K562 (cell line): ENCODE results near the gene PTTG1IP. TPM values are rescaled to one million over a fixed set of nuclear protein-coding genes. Genes with fewer than 3 reads are reported as not detected.

Source experiments
- BCL6 ChIP-seq: fragments of 250-450 bp; sonication (Bioruptor Pico); IDR thresholded peaks from 2 replicates; pipeline ENCODE4 v1.4.0; 2020
- CCAR2 ChIP-seq: fragments of 200-400 bp; formaldehyde crosslinking; IDR thresholded peaks from 2 replicates; pipeline ENCODE4 v1.6.1; 2017; ENCODE audit warnings: mild to moderate bottlenecking, low read depth, low read length
- DNMT1 ChIP-seq: fragments of 450-650 bp; IDR thresholded peaks from 2 replicates; pipeline ENCODE4 v1.6.1; 2016; ENCODE audit warnings: antibody characterized with exemption, mild to moderate bottlenecking
- E2F3 ChIP-seq: fragments of 250-450 bp; sonication (Bioruptor Pico); IDR thresholded peaks from 2 replicates; pipeline ENCODE4 v1.4.0; 2020; ENCODE audit warnings: mild to moderate bottlenecking
- ETS1 ChIP-seq: conservative IDR thresholded peaks from 2 replicates; pipeline ENCODE4 v1.6.1; 2011; ENCODE audit warnings: low read depth, mild to moderate bottlenecking, low read length; ENCODE audit not compliant: control insufficient read depth
- FOXJ3 ChIP-seq: sonication (generic); formaldehyde crosslinking; IDR thresholded peaks from 2 replicates; pipeline ENCODE4 v1.4.0; 2020; ENCODE audit warnings: mild to moderate bottlenecking, missing genetic modification reagents
- HDAC2 ChIP-seq: fragments of 450-650 bp; IDR thresholded peaks from 2 replicates; pipeline ENCODE4 v1.6.1; 2016; ENCODE audit warnings: mild to moderate bottlenecking
- HLTF ChIP-seq: fragments of 450-650 bp; IDR thresholded peaks from 2 replicates; pipeline ENCODE4 v1.6.1; 2016
- JUN ChIP-seq, 2 experiments: sonication (generic) in 1 of 2; formaldehyde crosslinking in 1 of 2; IDR thresholded peaks; 2 replicates each; pipeline versions ENCODE4 v1.6.1 to v1.8.0; 2012 to 2022; ENCODE audit warnings: borderline replicate concordance in 2 of 2, mild to moderate bottlenecking in 2 of 2, improper control_type of control experiment in 1 of 2, low read depth in 1 of 2, low read length in 1 of 2, missing genetic modification reagents in 1 of 2
- LEF1 ChIP-seq: fragments of 450-650 bp; IDR thresholded peaks from 2 replicates; pipeline ENCODE4 v1.6.1; 2016; ENCODE audit warnings: mild to moderate bottlenecking
- MXD1 ChIP-seq: fragments of 250-450 bp; sonication (Bioruptor Pico); IDR thresholded peaks from 2 replicates; pipeline ENCODE4 v1.8.0; 2021; ENCODE audit warnings: borderline replicate concordance, mild to moderate bottlenecking, moderate library complexity; ENCODE audit not compliant: poor library complexity, severe bottlenecking
- MYBL2 ChIP-seq, 2 experiments: fragments of 450-650 bp in 1 of 2; sonication (generic) in 1 of 2; formaldehyde crosslinking in 1 of 2; IDR thresholded peaks; 2 replicates each; pipeline versions ENCODE4 v1.6.1 to v1.8.1; 2017 to 2022; ENCODE audit warnings: borderline replicate concordance in 1 of 2, inconsistent platforms in 1 of 2, low read depth in 1 of 2, mild to moderate bottlenecking in 1 of 2, missing genetic modification reagents in 1 of 2, moderate library complexity in 1 of 2
- NONO ChIP-seq, 2 experiments: fragments of 200-400 bp in 1 of 2; fragments of 450-650 bp in 1 of 2; formaldehyde crosslinking in 1 of 2; IDR thresholded peaks; 2 replicates each; pipeline ENCODE4 v1.6.1; 2017; ENCODE audit warnings: low read depth in 2 of 2, mild to moderate bottlenecking in 2 of 2, moderate library complexity in 2 of 2, low read length in 1 of 2
- NR2C1 ChIP-seq, 2 experiments: fragments of 450-650 bp; IDR thresholded peaks; 2 replicates each; pipeline ENCODE4 v1.6.1; 2017; ENCODE audit warnings: mild to moderate bottlenecking in 2 of 2, antibody characterized with exemption in 1 of 2, inconsistent platforms in 1 of 2, missing compliant biosample characterization in 1 of 2, missing genetic modification characterization in 1 of 2
- PHF20 ChIP-seq: fragments of 450-650 bp; IDR thresholded peaks from 2 replicates; pipeline ENCODE4 v1.6.1; 2018; ENCODE audit not compliant: partially characterized antibody
- PHF21A ChIP-seq: fragments of 450-650 bp; IDR thresholded peaks from 2 replicates; pipeline ENCODE4 v1.6.1; 2017; ENCODE audit warnings: low read depth, borderline replicate concordance
- PHF8 ChIP-seq: fragments of 200-600 bp; sonication (generic); IDR thresholded peaks from 2 replicates; pipeline ENCODE4 v1.6.1; 2012; ENCODE audit warnings: mixed run types, mild to moderate bottlenecking, inconsistent platforms, low read length, moderate library complexity, borderline replicate concordance
- POLR2G ChIP-seq: fragments of 200-400 bp; formaldehyde crosslinking; IDR thresholded peaks from 2 replicates; pipeline ENCODE4 v1.6.1; 2017; ENCODE audit warnings: low read depth, mild to moderate bottlenecking, antibody characterized with exemption, low read length, moderate library complexity
- RBM22 ChIP-seq: fragments of 200-400 bp; formaldehyde crosslinking; IDR thresholded peaks from 2 replicates; pipeline ENCODE4 v1.6.1; 2018; ENCODE audit warnings: low read length, low read depth; ENCODE audit not compliant: poor library complexity, severe bottlenecking
- RBM25 ChIP-seq: fragments of 200-400 bp; formaldehyde crosslinking; IDR thresholded peaks from 2 replicates; pipeline ENCODE4 v1.6.1; 2018; ENCODE audit warnings: low read length, low read depth, moderate library complexity; ENCODE audit not compliant: severe bottlenecking
- RNF2 ChIP-seq: sonication (generic); IDR thresholded peaks from 2 replicates; pipeline ENCODE4 v1.6.1; 2016
- SIN3A ChIP-seq, 2 experiments: fragments of 150-350 bp in 1 of 2; IDR thresholded peaks; 2 replicates each; pipeline ENCODE4 v1.6.1; 2011 to 2016; ENCODE audit warnings: borderline replicate concordance in 2 of 2, low read depth in 2 of 2, low read length in 2 of 2, mild to moderate bottlenecking in 2 of 2, moderate library complexity in 2 of 2; ENCODE audit not compliant: control insufficient read depth in 1 of 2
- SNIP1 ChIP-seq: fragments of 450-650 bp; IDR thresholded peaks from 2 replicates; pipeline ENCODE4 v1.7.1; 2017; ENCODE audit warnings: low read depth, mild to moderate bottlenecking
- SRSF3 ChIP-seq: fragments of 200-400 bp; formaldehyde crosslinking; IDR thresholded peaks from 2 replicates; pipeline ENCODE4 v1.6.1; 2016; ENCODE audit warnings: mild to moderate bottlenecking, low read length, moderate library complexity; ENCODE audit not compliant: insufficient read depth
- SRSF7 ChIP-seq: fragments of 200-400 bp; formaldehyde crosslinking; optimal IDR thresholded peaks from 2 replicates; pipeline ENCODE3; 2017; ENCODE audit warnings: mild to moderate bottlenecking, low read depth, low read length
- SUPT5H ChIP-seq: fragments of 450-650 bp; IDR thresholded peaks from 2 replicates; pipeline ENCODE4 v1.6.1; 2016
- ZNF239 ChIP-seq: fragments of 250-450 bp; sonication (Bioruptor Pico); IDR thresholded peaks from 2 replicates; pipeline ENCODE4 v1.4.0; 2020; ENCODE audit warnings: mild to moderate bottlenecking
- ZNF263 ChIP-seq: sonication (generic); formaldehyde crosslinking; IDR thresholded peaks from 2 replicates; pipeline ENCODE4 v1.8.0; 2022; ENCODE audit warnings: mild to moderate bottlenecking, missing genetic modification reagents, borderline replicate concordance
- ZNF354B ChIP-seq: fragments of 250-450 bp; sonication (Bioruptor Pico); IDR thresholded peaks from 2 replicates; pipeline ENCODE4 v1.4.0; 2020
- ZNF561 ChIP-seq: fragments of 450-650 bp; formaldehyde crosslinking; conservative IDR thresholded peaks from 2 replicates; pipeline ENCODE4 v1.4.0; 2020; ENCODE audit warnings: mild to moderate bottlenecking, moderate library complexity
- polyA plus RNA-seq, 8 experiments: library from polyadenylated mRNA; depleted of rRNA in 4 of 8; stranded (reverse) in 5 of 8; unstranded in 3 of 8; fragments of >200 nt; fragmentation: Nextera tagmentation in 2 of 8; fragmentation: Illumina TruSeq in 1 of 8; extraction: Ambion mirVana in 2 of 8; extraction: Trizol in 1 of 8; gene quantifications; 2 replicates each; pipeline versions ENCODE4 v1.2.1 to v1.2.3, GENCODE V29; 2011 to 2014; ENCODE audit warnings: inconsistent platforms in 1 of 8, missing spikeins in 1 of 8
- total RNA-seq, 7 experiments: library from RNA; depleted of rRNA in 6 of 7; stranded (reverse); fragments of >200 nt in 6 of 7; fragmentation: Illumina TruSeq in 2 of 7; extraction: Trizol in 2 of 7; gene quantifications; 2 replicates each; pipeline versions ENCODE4 v1.2.1 to v1.2.3, GENCODE V29; 2011 to 2021; ENCODE audit warnings: low replicate concordance in 1 of 7

Gene PTTG1IP
- total and polyA plus RNA-seq, 9 of the 15 experiments (the other 6 are each of a cell fraction or from before 2014, with no cell fraction given): 5.0 to 99.3 (median 82.4) TPM

- TF ChIP-seq JUN (IDR thresholded peaks at IDR 0.05; ENCODE audit: borderline replicate concordance, low read depth, low read length): 0 out of 2 replicates have a peak, but pooled peaks have one; percentile 8
- no peak for TF ChIP-seq JUN (CRISPR knock-in tag; IDR thresholded peaks at IDR 0.05; ENCODE audit: borderline replicate concordance)
- peak; percentile 35; the same call in 1 of the 2 replicates for TF ChIP-seq POLR2G
- no peak for TF ChIP-seq MYBL2 (IDR thresholded peaks at IDR 0.05; ENCODE audit: low read depth)
- no peak for TF ChIP-seq MYBL2 (CRISPR knock-in tag; IDR thresholded peaks at IDR 0.05; ENCODE audit: borderline replicate concordance)
- no peak for TF ChIP-seq PHF20
- no peak for TF ChIP-seq DNMT1
- TF ChIP-seq NR2C1 (IDR thresholded peaks at IDR 0.05): no peak
- no peak for TF ChIP-seq NR2C1 (tag; IDR thresholded peaks at IDR 0.05)
- TF ChIP-seq MXD1 (CRISPR knock-in tag): no peak
- no peak for TF ChIP-seq LEF1
- peak; percentile 12 to 58; a peak in 1 of 4 replicates for TF ChIP-seq NONO (IDR thresholded peaks at IDR 0.05; ENCODE audit: low read depth in 2 of 2, low read length in 1 of 2)
- TF ChIP-seq ZNF239 (CRISPR knock-in tag): no peak
- peak; percentile 71; the same call in 1 of the 2 replicates for TF ChIP-seq ETS1
- TF ChIP-seq ZNF354B (CRISPR knock-in tag): no peak
- TF ChIP-seq HDAC2: 0 out of 2 replicates have a peak, but pooled peaks have one; percentile 42
- TF ChIP-seq RNF2: no peak
- no peak for TF ChIP-seq SRSF7
- TF ChIP-seq HLTF: no peak
- no peak for TF ChIP-seq SRSF3
- no peak for TF ChIP-seq SNIP1
- TF ChIP-seq RBM25: no peak
- no peak for TF ChIP-seq FOXJ3 (CRISPR knock-in tag)
- no peak for TF ChIP-seq PHF8
- no peak for TF ChIP-seq E2F3 (CRISPR knock-in tag)
- no peak; the same call in 1 of the 2 replicates for TF ChIP-seq SUPT5H
- peak; percentile 92 to 96 for TF ChIP-seq SIN3A (IDR thresholded peaks at IDR 0.05; ENCODE audit: borderline replicate concordance in 2 of 2, control insufficient read depth in 1 of 2, low read depth in 2 of 2, low read length in 2 of 2)
- peak; percentile 73 for TF ChIP-seq RBM22
- no peak for TF ChIP-seq BCL6 (CRISPR knock-in tag)
- TF ChIP-seq ZNF561 (CRISPR knock-in tag): no peak
- TF ChIP-seq CCAR2: no peak
- TF ChIP-seq ZNF263 (CRISPR knock-in tag): no peak
- TF ChIP-seq PHF21A: no peak
These were observed 56.0 kb downstream of the PTTG1IP start (continued) for GRCh38 chr21:44817506-44817880.
